ENCODE data around the gene DIO2. TPM values are rescaled to one million over a fixed set of nuclear protein-coding genes. Genes with fewer than 3 reads are reported as not detected.

Gene DIO2
- polyA plus RNA-seq, 2 of the 4 experiments (the other 2 are of a cell fraction), result 35.3 to 72.5 TPM

DNA sequence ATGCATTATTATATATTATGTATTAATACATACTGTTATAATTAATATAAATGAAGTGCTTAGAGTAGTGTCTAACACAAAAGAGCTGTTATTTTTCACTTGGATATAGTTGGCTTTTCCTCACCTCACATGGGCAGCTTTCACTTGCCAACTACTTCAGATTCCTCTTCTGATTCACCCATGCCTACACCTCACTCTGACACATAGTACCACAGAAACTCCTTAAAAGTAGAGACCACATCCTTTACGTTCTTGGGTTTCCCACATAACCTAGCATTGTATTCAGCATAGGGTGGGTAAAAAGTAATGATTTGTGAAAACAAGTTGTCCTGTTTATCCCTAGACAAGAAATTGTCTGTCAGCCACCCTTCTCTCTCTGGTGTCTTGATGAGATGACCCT is 61.0 kb downstream of the DIO2 start:
- ChIA-PET POLR2A (no interaction called here), CTCF (no interaction called here)
- DNase-seq (ENCODE audit: low read depth in 1 of 2, low spot score in 1 of 2) (no peak), FAIRE-seq (no peak), ATAC-seq (no peak)
- no peaks in the 10 kb centered on the region for H3K4me1 ChIP-seq
- no peak overlapping the region for H3K27ac ChIP-seq
- H3K9me3 ChIP-seq, result no peaks in the 10 kb centered on the region
- WGBS (ENCODE audit: missing lambda C conversion rate), result 30% methylated on average over 1 of the region's 1 CpG
- H3K4me3 ChIP-seq, result no peak overlapping the region
- H3K4me2 ChIP-seq, result no peak overlapping the region
- no peak for TF ChIP-seq HEYL (CRISPR knock-in tag; IDR thresholded peaks at IDR 0.05)
- TF ChIP-seq, protein P1, sequence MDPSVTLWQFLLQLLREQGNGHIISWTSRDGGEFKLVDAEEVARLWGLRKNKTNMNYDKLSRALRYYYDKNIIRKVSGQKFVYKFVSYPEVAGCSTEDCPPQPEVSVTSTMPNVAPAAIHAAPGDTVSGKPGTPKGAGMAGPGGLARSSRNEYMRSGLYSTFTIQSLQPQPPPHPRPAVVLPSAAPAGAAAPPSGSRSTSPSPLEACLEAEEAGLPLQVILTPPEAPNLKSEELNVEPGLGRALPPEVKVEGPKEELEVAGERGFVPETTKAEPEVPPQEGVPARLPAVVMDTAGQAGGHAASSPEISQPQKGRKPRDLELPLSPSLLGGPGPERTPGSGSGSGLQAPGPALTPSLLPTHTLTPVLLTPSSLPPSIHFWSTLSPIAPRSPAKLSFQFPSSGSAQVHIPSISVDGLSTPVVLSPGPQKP (IDR thresholded peaks at IDR 0.05; ENCODE audit: low read depth, low read length), result no peak
- no peak for TF ChIP-seq JUN (IDR thresholded peaks at IDR 0.05)
- TF ChIP-seq FOSB (CRISPR knock-in tag; IDR thresholded peaks at IDR 0.05), result no peak
- no peak for TF ChIP-seq ZSCAN20 (CRISPR knock-in tag; IDR thresholded peaks at IDR 0.05)
